GM19397 (cell line): ENCODE data around the gene PRIMPOL.
A peak's percentile ranks its signal among the peaks of the same experiment; 100 is the strongest.
"Not testable (repeated sequence)": the region's sequence is repeated elsewhere in the genome, so short reads cannot be mapped to it uniquely, and the experiment has no call there.

Experiments used
- ATAC-seq: cut with Tn5 transposase; IDR thresholded peaks from one replicate; pipeline ENCODE4 v1.9.1; 2021; ENCODE audit warnings: mild to moderate bottlenecking, moderate library complexity; ENCODE audit not compliant: unreplicated experiment

Gene PRIMPOL

GRCh38 chr4:184636144-184636543, 13.4 kb upstream of the PRIMPOL start:
- ATAC-seq = no peak

- no peak for ATAC-seq
These were observed 12.6 kb upstream of the PRIMPOL start for GRCh38 chr4:184636897-184637296.

GRCh38 chr4:184641022-184641421, 8.5 kb upstream of the PRIMPOL start:
- ATAC-seq = peak; percentile 70

GRCh38 chr4:184641451-184641850, 8.1 kb upstream of the PRIMPOL start:
- peak; percentile 6 for ATAC-seq

- ATAC-seq = no peak
These were observed 5.8 kb upstream of the PRIMPOL start for GRCh38 chr4:184643731-184644130.

GRCh38 chr4:184644553-184645307, 4.8 kb upstream of the PRIMPOL start:
- no peak for ATAC-seq

- ATAC-seq = no peak
These were observed 3.5 kb upstream of the PRIMPOL start for GRCh38 chr4:184645904-184646610.

- no peak for ATAC-seq
These were observed 2.1 kb upstream of the PRIMPOL start for GRCh38 chr4:184647266-184648053.

GRCh38 chr4:184648054-184648312, 1.6 kb upstream of the PRIMPOL start:
- ATAC-seq = no peak

GRCh38 chr4:184648313-184649025, 1.1 kb upstream of the PRIMPOL start:
- ATAC-seq = peak; percentile 25

GRCh38 chr4:184649971-184650855, 675 bp downstream of the PRIMPOL start:
- peak; percentile 6 for ATAC-seq

- no peak for ATAC-seq
These were observed 2.4 kb downstream of the PRIMPOL start for GRCh38 chr4:184651899-184652298.

GRCh38 chr4:184652681-184653080, 3.1 kb downstream of the PRIMPOL start:
- ATAC-seq = not testable (repeated sequence)

GRCh38 chr4:184653650-184654049, 4.1 kb downstream of the PRIMPOL start:
- ATAC-seq = no peak

GRCh38 chr4:184655889-184656869, 6.6 kb downstream of the PRIMPOL start:
- no peak for ATAC-seq

GRCh38 chr4:184657144-184657543, 7.6 kb downstream of the PRIMPOL start:
- ATAC-seq = no peak

- ATAC-seq = not testable (repeated sequence)
These were observed 8.3 kb downstream of the PRIMPOL start for GRCh38 chr4:184657820-184658219.

GRCh38 chr4:184660978-184661377, 11.4 kb downstream of the PRIMPOL start:
- ATAC-seq = no peak

GRCh38 chr4:184662236-184662635, 12.7 kb downstream of the PRIMPOL start:
- no peak for ATAC-seq
